ENCODE measurements around the gene APOL1. TPM values are rescaled to one million over a fixed set of nuclear protein-coding genes. Genes with fewer than 3 reads are reported as not detected.
"Not testable (repeated sequence)": the region's sequence is repeated elsewhere in the genome, so short reads cannot be mapped to it uniquely, and the experiment has no call there.

Gene APOL1
- total RNA-seq, 1 donor = 38.7 TPM

- no peaks in the 10 kb centered on the region for H3K36me3 ChIP-seq (ENCODE audit: insufficient read depth, low read length)
- no peaks in the 10 kb centered on the region for H3K79me2 ChIP-seq (ENCODE audit: insufficient read depth, low read length)
- H2AFZ ChIP-seq (ENCODE audit: low read length) = no peak overlapping the region
- peaks cover 16% of the 10 kb centered on the region for H3K4me1 ChIP-seq (ENCODE audit: insufficient read depth, low read length)
- H4K20me1 ChIP-seq (ENCODE audit: insufficient read depth, low read length) = no peaks in the 10 kb centered on the region
- TF ChIP-seq, protein P1, sequence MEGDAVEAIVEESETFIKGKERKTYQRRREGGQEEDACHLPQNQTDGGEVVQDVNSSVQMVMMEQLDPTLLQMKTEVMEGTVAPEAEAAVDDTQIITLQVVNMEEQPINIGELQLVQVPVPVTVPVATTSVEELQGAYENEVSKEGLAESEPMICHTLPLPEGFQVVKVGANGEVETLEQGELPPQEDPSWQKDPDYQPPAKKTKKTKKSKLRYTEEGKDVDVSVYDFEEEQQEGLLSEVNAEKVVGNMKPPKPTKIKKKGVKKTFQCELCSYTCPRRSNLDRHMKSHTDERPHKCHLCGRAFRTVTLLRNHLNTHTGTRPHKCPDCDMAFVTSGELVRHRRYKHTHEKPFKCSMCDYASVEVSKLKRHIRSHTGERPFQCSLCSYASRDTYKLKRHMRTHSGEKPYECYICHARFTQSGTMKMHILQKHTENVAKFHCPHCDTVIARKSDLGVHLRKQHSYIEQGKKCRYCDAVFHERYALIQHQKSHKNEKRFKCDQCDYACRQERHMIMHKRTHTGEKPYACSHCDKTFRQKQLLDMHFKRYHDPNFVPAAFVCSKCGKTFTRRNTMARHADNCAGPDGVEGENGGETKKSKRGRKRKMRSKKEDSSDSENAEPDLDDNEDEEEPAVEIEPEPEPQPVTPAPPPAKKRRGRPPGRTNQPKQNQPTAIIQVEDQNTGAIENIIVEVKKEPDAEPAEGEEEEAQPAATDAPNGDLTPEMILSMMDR (IDR thresholded peaks at IDR 0.05; ENCODE audit: extremely low read depth, low read depth, low read length) = no peak
- DNase-seq (ENCODE audit: insufficient read length, low spot score, missing footprints) = no peak
- no peaks in the 10 kb centered on the region for H3K27me3 ChIP-seq (ENCODE audit: insufficient read depth, low read length)
- no peaks in the 10 kb centered on the region for H3K9me3 ChIP-seq (ENCODE audit: low read depth, low read length)
- no peak overlapping the region for H3K27ac ChIP-seq (ENCODE audit: low read depth, low read length)
- no peak overlapping the region for H3K4me3 ChIP-seq (ENCODE audit: insufficient read depth, low read length)
- no peak overlapping the region for H3K4me2 ChIP-seq (ENCODE audit: insufficient read depth, low read length)
These were observed 7.1 kb upstream of the APOL1 start for GRCh38 chr22:36245805-36246356.

GRCh38 chr22:36246718-36247117 is 6.2 kb upstream of the APOL1 start:
- TF ChIP-seq, protein P1 (IDR thresholded peaks at IDR 0.05; ENCODE audit: extremely low read depth, low read depth, low read length) = no peak
- Histone ChIP-seq H4K20me1 (ENCODE audit: insufficient read depth, low read length) (no peaks in the 10 kb centered on the region), H3K36me3 (ENCODE audit: insufficient read depth, low read length) (no peaks in the 10 kb centered on the region), H3K27me3 (ENCODE audit: insufficient read depth, low read length) (no peaks in the 10 kb centered on the region), H3K79me2 (ENCODE audit: insufficient read depth, low read length) (no peaks in the 10 kb centered on the region), H3K4me1 (ENCODE audit: insufficient read depth, low read length) (peaks cover 16% of the 10 kb centered on the region), H2AFZ (ENCODE audit: low read length) (no peak overlapping the region), H3K27ac (ENCODE audit: low read depth, low read length) (no peak overlapping the region), H3K4me2 (ENCODE audit: insufficient read depth, low read length) (no peak overlapping the region), H3K9me3 (ENCODE audit: low read depth, low read length) (no peaks in the 10 kb centered on the region), H3K4me3 (ENCODE audit: insufficient read depth, low read length) (no peak overlapping the region)
- no peak for DNase-seq (ENCODE audit: insufficient read length, low spot score, missing footprints)

- TF ChIP-seq, protein P1 (IDR thresholded peaks at IDR 0.05; ENCODE audit: extremely low read depth, low read depth, low read length) = no peak
- H3K27ac ChIP-seq (ENCODE audit: low read depth, low read length) = no peak overlapping the region
These were observed 5.0 kb upstream of the APOL1 start for GRCh38 chr22:36247955-36248354.

DNA sequence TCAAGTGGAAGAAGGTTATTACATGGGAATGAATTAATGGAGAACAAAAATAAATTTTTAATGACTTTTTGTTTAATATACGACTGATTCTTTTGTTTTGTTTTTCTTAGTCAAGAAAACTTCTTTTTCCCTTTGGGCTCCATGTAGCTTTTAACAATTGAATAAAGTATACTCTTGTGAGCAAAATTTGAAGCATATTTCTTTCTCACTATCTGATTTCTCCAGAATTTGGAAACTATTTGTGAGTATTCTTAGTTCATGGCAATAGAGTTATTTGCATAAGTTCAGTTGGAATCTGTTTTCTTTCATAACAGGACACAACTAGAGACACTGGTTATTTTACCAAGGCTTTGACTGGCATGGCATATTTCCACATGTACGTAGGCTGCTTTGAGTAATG is 3.8 kb upstream of the APOL1 start:
- Histone ChIP-seq H3K36me3 (ENCODE audit: insufficient read depth, low read length) (no peaks in the 10 kb centered on the region), H3K79me2 (ENCODE audit: insufficient read depth, low read length) (no peaks in the 10 kb centered on the region), H4K20me1 (ENCODE audit: insufficient read depth, low read length) (no peaks in the 10 kb centered on the region), H3K4me3 (ENCODE audit: insufficient read depth, low read length) (no peak overlapping the region), H2AFZ (ENCODE audit: low read length) (no peak overlapping the region), H3K9me3 (ENCODE audit: low read depth, low read length) (no peaks in the 10 kb centered on the region), H3K4me2 (ENCODE audit: insufficient read depth, low read length) (no peak overlapping the region), H3K27ac (ENCODE audit: low read depth, low read length) (no peak overlapping the region), H3K27me3 (ENCODE audit: insufficient read depth, low read length) (no peaks in the 10 kb centered on the region), H3K4me1 (ENCODE audit: insufficient read depth, low read length) (peaks cover 29% of the 10 kb centered on the region)
- TF ChIP-seq, protein P1 (IDR thresholded peaks at IDR 0.05; ENCODE audit: extremely low read depth, low read depth, low read length) = no peak
- DNase-seq (ENCODE audit: insufficient read length, low spot score, missing footprints) = no peak

More at GRCh38 chr22:36247955-36248354, 5.0 kb upstream of the APOL1 start:
- H3K4me1 ChIP-seq (ENCODE audit: insufficient read depth, low read length) = peaks cover 21% of the 10 kb centered on the region
- DNase-seq (ENCODE audit: insufficient read length, low spot score, missing footprints) = no peak
- no peaks in the 10 kb centered on the region for H3K9me3 ChIP-seq (ENCODE audit: low read depth, low read length)
- no peaks in the 10 kb centered on the region for H3K79me2 ChIP-seq (ENCODE audit: insufficient read depth, low read length)
- H3K36me3 ChIP-seq (ENCODE audit: insufficient read depth, low read length) = no peaks in the 10 kb centered on the region
- no peak overlapping the region for H3K4me2 ChIP-seq (ENCODE audit: insufficient read depth, low read length)
- no peaks in the 10 kb centered on the region for H3K27me3 ChIP-seq (ENCODE audit: insufficient read depth, low read length)
- H4K20me1 ChIP-seq (ENCODE audit: insufficient read depth, low read length) = no peaks in the 10 kb centered on the region
- H2AFZ ChIP-seq (ENCODE audit: low read length) = no peak overlapping the region
- no peak overlapping the region for H3K4me3 ChIP-seq (ENCODE audit: insufficient read depth, low read length)

DNA sequence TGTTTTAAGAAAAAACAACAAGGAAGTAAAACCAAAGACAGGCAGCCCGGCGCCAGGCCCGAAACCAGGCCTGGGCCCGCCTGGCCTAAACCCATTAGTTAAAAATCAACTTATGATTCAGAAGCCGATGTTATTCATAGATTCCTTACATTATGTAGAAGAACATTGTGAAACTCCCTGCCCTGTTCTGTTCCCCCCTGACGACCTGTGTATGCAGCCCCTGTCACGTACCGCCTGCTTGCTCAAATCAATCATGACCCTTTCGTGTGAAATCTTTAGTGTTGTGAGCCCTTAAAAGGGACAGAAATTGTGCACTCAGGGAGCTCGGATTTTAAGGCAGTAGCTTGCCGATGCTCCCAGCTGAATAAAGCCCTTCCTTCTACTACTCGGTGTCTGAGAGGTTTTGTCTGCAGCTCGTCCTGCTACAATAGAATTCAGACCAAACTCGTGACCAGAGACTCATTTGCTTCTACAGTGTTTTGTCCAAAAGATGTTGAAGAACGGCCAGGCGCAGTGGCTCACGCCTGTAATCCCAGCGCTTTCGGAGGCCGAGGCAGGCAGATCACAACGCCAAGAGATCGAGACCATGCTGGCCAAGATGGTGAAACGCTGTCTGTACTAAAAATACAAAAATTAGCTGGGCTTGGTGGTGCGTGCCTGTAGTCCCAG is 2.5 kb upstream of the APOL1 start:
- H3K9me3 ChIP-seq (ENCODE audit: low read depth, low read length); H4K20me1 ChIP-seq (ENCODE audit: insufficient read depth, low read length); H3K36me3 ChIP-seq (ENCODE audit: insufficient read depth, low read length); H3K4me2 ChIP-seq (ENCODE audit: insufficient read depth, low read length); H2AFZ ChIP-seq (ENCODE audit: low read length); H3K4me3 ChIP-seq (ENCODE audit: insufficient read depth, low read length); H3K27me3 ChIP-seq (ENCODE audit: insufficient read depth, low read length); DNase-seq (ENCODE audit: insufficient read length, low spot score, missing footprints); H3K27ac ChIP-seq (ENCODE audit: low read depth, low read length); H3K79me2 ChIP-seq (ENCODE audit: insufficient read depth, low read length): not testable (repeated sequence)
- peaks cover 19% of the 10 kb centered on the region for H3K4me1 ChIP-seq (ENCODE audit: insufficient read depth, low read length)

DNA sequence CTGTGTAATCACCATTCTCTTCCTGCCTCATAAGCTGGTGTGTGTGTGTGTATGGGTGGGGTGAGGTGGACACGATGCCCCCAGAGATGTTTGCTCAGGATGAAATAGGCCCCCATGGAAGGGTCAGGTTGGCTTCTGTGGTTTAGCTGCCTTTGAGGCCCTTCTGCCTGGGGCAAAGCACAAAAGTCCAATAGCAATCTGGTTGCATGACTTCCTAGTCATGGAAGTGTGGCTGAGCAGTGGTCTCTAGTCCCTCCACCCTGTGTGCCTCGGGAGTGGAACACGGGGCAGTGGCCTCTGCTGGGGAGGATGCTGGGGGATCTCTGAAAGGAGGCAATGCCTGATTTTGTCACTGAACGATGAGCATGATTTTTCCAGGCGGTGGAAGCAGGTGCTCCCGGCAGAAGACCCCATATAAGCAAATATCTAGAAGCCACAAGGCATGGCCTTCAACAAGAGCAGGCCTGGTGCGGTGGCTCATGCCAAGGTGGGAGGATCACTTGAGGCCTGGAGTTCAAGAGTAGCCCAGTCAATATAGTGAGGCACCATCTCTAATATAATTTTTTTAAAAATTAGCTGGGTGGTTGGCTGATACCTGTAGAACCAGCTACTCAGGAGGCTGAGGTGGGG is 839 bp upstream of the APOL1 start:
- not testable (repeated sequence) for H3K4me3 ChIP-seq (ENCODE audit: insufficient read depth, low read length); H3K27me3 ChIP-seq (ENCODE audit: insufficient read depth, low read length); H3K79me2 ChIP-seq (ENCODE audit: insufficient read depth, low read length); H3K4me2 ChIP-seq (ENCODE audit: insufficient read depth, low read length); H3K27ac ChIP-seq (ENCODE audit: low read depth, low read length); H2AFZ ChIP-seq (ENCODE audit: low read length); H3K36me3 ChIP-seq (ENCODE audit: insufficient read depth, low read length); H3K9me3 ChIP-seq (ENCODE audit: low read depth, low read length); H4K20me1 ChIP-seq (ENCODE audit: insufficient read depth, low read length); DNase-seq (ENCODE audit: insufficient read length, low spot score, missing footprints)
- peaks cover 19% of the 10 kb centered on the region for H3K4me1 ChIP-seq (ENCODE audit: insufficient read depth, low read length)
